ENCODE measurements around the gene ELFN2.

DNA sequence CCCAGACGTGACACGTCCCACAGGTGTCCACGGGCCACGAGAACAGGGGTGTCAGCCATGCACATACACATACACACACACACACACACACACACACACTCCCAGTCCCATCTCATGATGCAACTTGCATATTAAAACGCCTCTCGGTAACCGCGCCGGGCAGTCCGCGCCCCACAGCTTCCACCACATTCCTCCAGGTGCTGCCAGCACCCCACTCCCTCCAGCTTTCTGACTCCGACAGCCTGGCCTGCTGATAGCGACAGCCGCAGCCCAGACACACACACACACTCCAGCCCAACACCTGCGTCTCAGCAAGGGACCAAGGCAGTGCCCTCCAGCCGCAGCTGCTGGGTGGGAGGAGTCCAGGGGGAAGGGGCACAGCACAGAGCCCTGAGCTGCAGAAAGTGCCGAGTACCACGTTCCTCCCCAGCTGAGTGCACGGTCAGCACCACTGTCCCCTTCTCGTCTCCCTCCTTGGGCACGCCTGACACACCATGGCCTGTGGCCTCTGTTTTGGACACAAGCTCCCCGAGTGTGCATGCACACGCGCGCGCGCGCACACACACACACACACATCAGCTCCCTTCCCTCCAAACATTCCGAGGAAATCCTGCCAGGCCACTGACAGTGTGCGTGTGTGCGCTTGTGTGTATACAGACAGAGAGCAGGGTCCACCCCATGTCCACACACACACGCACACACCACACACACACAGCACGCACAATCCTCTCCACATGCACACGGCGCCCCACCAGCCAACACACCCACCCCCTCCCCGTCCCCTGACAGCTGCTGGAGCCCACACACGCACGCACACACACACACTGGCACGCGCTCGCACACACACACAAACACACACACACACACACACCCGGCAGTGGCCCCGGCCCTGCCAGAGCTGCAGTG lies 1.2 kb downstream of the ELFN2 start:
- TF ChIP-seq, protein P1, sequence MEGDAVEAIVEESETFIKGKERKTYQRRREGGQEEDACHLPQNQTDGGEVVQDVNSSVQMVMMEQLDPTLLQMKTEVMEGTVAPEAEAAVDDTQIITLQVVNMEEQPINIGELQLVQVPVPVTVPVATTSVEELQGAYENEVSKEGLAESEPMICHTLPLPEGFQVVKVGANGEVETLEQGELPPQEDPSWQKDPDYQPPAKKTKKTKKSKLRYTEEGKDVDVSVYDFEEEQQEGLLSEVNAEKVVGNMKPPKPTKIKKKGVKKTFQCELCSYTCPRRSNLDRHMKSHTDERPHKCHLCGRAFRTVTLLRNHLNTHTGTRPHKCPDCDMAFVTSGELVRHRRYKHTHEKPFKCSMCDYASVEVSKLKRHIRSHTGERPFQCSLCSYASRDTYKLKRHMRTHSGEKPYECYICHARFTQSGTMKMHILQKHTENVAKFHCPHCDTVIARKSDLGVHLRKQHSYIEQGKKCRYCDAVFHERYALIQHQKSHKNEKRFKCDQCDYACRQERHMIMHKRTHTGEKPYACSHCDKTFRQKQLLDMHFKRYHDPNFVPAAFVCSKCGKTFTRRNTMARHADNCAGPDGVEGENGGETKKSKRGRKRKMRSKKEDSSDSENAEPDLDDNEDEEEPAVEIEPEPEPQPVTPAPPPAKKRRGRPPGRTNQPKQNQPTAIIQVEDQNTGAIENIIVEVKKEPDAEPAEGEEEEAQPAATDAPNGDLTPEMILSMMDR (IDR thresholded peaks at IDR 0.05) = no peak
- TF ChIP-seq EP300 (IDR thresholded peaks at IDR 0.05; ENCODE audit: low read depth) (no peak), POLR2A (IDR thresholded peaks at IDR 0.05) (no peak)

Measured in transverse colon (tissue), 3 donors.